ENCODE results near the gene CCDC182. TPM values are rescaled to one million over a fixed set of nuclear protein-coding genes. Genes with fewer than 3 reads are reported as not detected.

Gene CCDC182
- total and polyA plus RNA-seq, 8 donors: not detected

GRCh38 chr17:57762452-57763395, 17.6 kb upstream of the CCDC182 start:
- H3K4me3 ChIP-seq: no peak overlapping the region
- H3K27ac ChIP-seq: no peak overlapping the region
- TF ChIP-seq POLR2A (IDR thresholded peaks at IDR 0.05) (no peak), POLR2AphosphoS5 (IDR thresholded peaks at IDR 0.05) (no peak), EP300 (IDR thresholded peaks at IDR 0.05) (no peak)
- TF ChIP-seq, protein P1, sequence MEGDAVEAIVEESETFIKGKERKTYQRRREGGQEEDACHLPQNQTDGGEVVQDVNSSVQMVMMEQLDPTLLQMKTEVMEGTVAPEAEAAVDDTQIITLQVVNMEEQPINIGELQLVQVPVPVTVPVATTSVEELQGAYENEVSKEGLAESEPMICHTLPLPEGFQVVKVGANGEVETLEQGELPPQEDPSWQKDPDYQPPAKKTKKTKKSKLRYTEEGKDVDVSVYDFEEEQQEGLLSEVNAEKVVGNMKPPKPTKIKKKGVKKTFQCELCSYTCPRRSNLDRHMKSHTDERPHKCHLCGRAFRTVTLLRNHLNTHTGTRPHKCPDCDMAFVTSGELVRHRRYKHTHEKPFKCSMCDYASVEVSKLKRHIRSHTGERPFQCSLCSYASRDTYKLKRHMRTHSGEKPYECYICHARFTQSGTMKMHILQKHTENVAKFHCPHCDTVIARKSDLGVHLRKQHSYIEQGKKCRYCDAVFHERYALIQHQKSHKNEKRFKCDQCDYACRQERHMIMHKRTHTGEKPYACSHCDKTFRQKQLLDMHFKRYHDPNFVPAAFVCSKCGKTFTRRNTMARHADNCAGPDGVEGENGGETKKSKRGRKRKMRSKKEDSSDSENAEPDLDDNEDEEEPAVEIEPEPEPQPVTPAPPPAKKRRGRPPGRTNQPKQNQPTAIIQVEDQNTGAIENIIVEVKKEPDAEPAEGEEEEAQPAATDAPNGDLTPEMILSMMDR (IDR thresholded peaks at IDR 0.05): no peak
- H3K9me3 ChIP-seq: no peaks in the 10 kb centered on the region
- 47 to 57% (median 53%) methylated on average over 18 to 19 of the region's 19 CpGs for WGBS, 5 donors
- no peaks in the 10 kb centered on the region for H3K36me3 ChIP-seq
- no peaks in the 10 kb centered on the region for H3K4me1 ChIP-seq
- H3K27me3 ChIP-seq: peaks cover 0 to 10% (median 0%) of the 10 kb centered on the region in 3 donors
- DNase-seq: no peak
- intact Hi-C loops (cut with DNase I; ENCODE audit: low total_unique reads): no loop called here

DNA sequence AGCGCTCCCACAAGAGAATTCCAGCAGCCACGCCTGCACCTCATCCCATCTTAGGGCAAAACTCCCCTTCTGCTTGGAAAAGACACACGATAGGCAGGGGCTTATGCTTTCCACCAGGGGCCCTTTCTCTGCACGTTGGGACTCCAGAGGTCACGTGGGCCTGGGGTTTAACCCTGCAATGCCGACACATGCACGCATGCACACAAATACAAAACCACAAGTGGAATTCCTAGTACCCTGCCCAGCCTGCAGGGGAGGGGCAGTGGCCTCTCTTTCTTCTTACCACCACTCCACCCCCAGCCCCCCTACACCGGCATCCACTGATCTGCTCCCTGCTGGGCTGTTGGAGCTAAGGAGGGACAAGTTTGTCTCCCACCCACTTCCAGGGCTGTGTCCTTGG, 16.8 kb upstream of the CCDC182 start:
- no peaks in the 10 kb centered on the region for H3K36me3 ChIP-seq
- H3K4me1 ChIP-seq: no peaks in the 10 kb centered on the region
- H3K4me3 ChIP-seq: no peak overlapping the region
- no peak for TF ChIP-seq POLR2AphosphoS5 (IDR thresholded peaks at IDR 0.05)
- no peak for TF ChIP-seq EP300 (IDR thresholded peaks at IDR 0.05)
- TF ChIP-seq POLR2A (IDR thresholded peaks at IDR 0.05): no peak
- TF ChIP-seq, protein P1 (IDR thresholded peaks at IDR 0.05): no peak
- intact Hi-C loops (cut with DNase I; ENCODE audit: low total_unique reads): no loop called here
- H3K9me3 ChIP-seq: no peaks in the 10 kb centered on the region
- 42 to 48% (median 45%) methylated on average over 7 to 8 of the region's 8 CpGs for WGBS, 5 donors
- no peak for DNase-seq
- peaks cover 0 to 10% (median 0%) of the 10 kb centered on the region in 3 donors for H3K27me3 ChIP-seq
- H3K27ac ChIP-seq: no peak overlapping the region

DNA sequence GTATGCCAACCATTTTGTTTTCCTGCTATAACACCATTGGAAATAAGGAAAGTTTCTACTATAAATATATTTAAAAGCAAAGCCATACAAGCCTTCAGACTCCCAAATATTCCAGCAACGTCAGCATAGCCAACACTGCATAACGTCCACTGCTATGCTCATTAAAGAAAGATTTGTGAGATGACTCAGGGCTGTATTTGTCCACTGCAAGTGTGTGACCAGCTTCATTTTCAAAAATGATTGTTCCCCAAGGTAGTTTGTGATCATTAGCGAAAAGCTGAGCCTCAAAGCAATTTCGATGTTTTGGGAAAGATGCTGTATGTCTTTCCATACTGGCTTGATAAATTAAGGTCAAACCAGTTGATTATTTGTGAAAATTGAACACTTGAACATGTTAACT, 14.9 kb upstream of the CCDC182 start:
- H3K9me3 ChIP-seq: no peaks in the 10 kb centered on the region
- no peaks in the 10 kb centered on the region for H3K4me1 ChIP-seq
- no peak overlapping the region for H3K4me3 ChIP-seq
- no peaks in the 10 kb centered on the region for H3K36me3 ChIP-seq
- WGBS, 5 donors: 67 to 86% (median 81%) methylated on average over 4 of the region's 4 CpGs
- no peak overlapping the region for H3K27ac ChIP-seq
- TF ChIP-seq, protein P1 (IDR thresholded peaks at IDR 0.05): no peak
- TF ChIP-seq POLR2AphosphoS5 (IDR thresholded peaks at IDR 0.05) (no peak), EP300 (IDR thresholded peaks at IDR 0.05) (no peak), POLR2A (IDR thresholded peaks at IDR 0.05) (no peak)
- peaks cover 0 to 10% (median 0%) of the 10 kb centered on the region in 3 donors for H3K27me3 ChIP-seq
- DNase-seq: no peak
- intact Hi-C loops (cut with DNase I; ENCODE audit: low total_unique reads): no loop called here

GRCh38 chr17:57758654-57759053, 13.6 kb upstream of the CCDC182 start:
- intact Hi-C loops (cut with DNase I; ENCODE audit: low total_unique reads): loop anchor here (10.0 kb wide), 1 partner anchor 524 kb away; no protein-coding TSS in a partner anchor
- no peak for DNase-seq
- no peak overlapping the region for H3K27ac ChIP-seq
- H3K9me3 ChIP-seq: no peaks in the 10 kb centered on the region
- H3K4me3 ChIP-seq: no peak overlapping the region
- peaks cover 0 to 10% (median 0%) of the 10 kb centered on the region in 3 donors for H3K27me3 ChIP-seq
- H3K4me1 ChIP-seq: no peaks in the 10 kb centered on the region
- 83 to 93% (median 89%) methylated on average over 1 of the region's 1 CpG for WGBS, 5 donors
- TF ChIP-seq, protein P1 (IDR thresholded peaks at IDR 0.05): no peak
- H3K36me3 ChIP-seq: no peaks in the 10 kb centered on the region

Data from stomach (tissue), 9 donors.